H9 (cell line): ENCODE results near the gene CCBE1. TPM values are rescaled to one million over a fixed set of nuclear protein-coding genes. Genes with fewer than 3 reads are reported as not detected.

ENCODE experiments used
- DNase-seq: peaks from one replicate; pipeline ENCODE4 v3.0.0-alpha.2; 2017
- H2AFZ ChIP-seq: one replicate; pipeline ENCODE4 v1.6.1; 2013; ENCODE audit warnings: mild to moderate bottlenecking, low read length, control low read depth, moderate library complexity
- H2AK5ac ChIP-seq: 2 replicates; pipeline ENCODE4 v1.6.1; 2013; ENCODE audit warnings: low read length, control low read depth, mixed read lengths; ENCODE audit not compliant: insufficient read length
- H2BK120ac ChIP-seq: one replicate; pipeline ENCODE4 v1.6.1; 2013; ENCODE audit warnings: low read depth, mild to moderate bottlenecking, low read length, control low read depth, inconsistent platforms; ENCODE audit not compliant: poor library complexity, severe bottlenecking
- H2BK12ac ChIP-seq: 2 replicates; pipeline ENCODE4 v1.6.1; 2013; ENCODE audit warnings: low read length, control low read depth, mixed read lengths, low read depth; ENCODE audit not compliant: insufficient read length
- H2BK15ac ChIP-seq: 2 replicates; pipeline ENCODE4 v1.6.1; 2013; ENCODE audit warnings: low read depth, low read length, control low read depth
- H2BK20ac ChIP-seq: one replicate; pipeline ENCODE4 v1.6.1; 2013; ENCODE audit warnings: low read depth, mild to moderate bottlenecking, low read length, control low read depth, inconsistent platforms; ENCODE audit not compliant: poor library complexity, severe bottlenecking
- H2BK5ac ChIP-seq: 2 replicates; pipeline ENCODE4 v1.6.1; 2013; ENCODE audit warnings: low read length, control low read depth, mixed read lengths; ENCODE audit not compliant: insufficient read length
- H3K14ac ChIP-seq: 2 replicates; pipeline ENCODE4 v1.6.1; 2013; ENCODE audit warnings: low read length, control low read depth; ENCODE audit not compliant: insufficient read depth
- H3K18ac ChIP-seq: 2 replicates; pipeline ENCODE4 v1.6.1; 2013; ENCODE audit warnings: low read depth, mild to moderate bottlenecking, mixed read lengths, low read length, control low read depth; ENCODE audit not compliant: insufficient read length
- H3K23ac ChIP-seq: 2 replicates; pipeline ENCODE4 v1.6.1; 2013; ENCODE audit warnings: low read length, control low read depth, mixed read lengths, low read depth; ENCODE audit not compliant: insufficient read length
- H3K23me2 ChIP-seq: 2 replicates; pipeline ENCODE4 v1.6.1; 2013; ENCODE audit warnings: low read depth, mild to moderate bottlenecking, mixed read lengths, low read length, control low read depth; ENCODE audit not compliant: insufficient read length, poor library complexity, severe bottlenecking
- H3K27ac ChIP-seq: 2 replicates; pipeline ENCODE4 v1.5.1; 2013; ENCODE audit warnings: low read length, control low read depth, mixed read lengths, low read depth; ENCODE audit not compliant: insufficient read length
- H3K27me3 ChIP-seq: 2 replicates; pipeline ENCODE4 v1.6.1; 2013; ENCODE audit warnings: low read length, control low read depth, inconsistent platforms; ENCODE audit not compliant: insufficient read depth
- H3K4ac ChIP-seq: 2 replicates; pipeline ENCODE4 v1.6.1; 2013; ENCODE audit warnings: low read depth, mild to moderate bottlenecking, control low read depth, inconsistent platforms, low read length, moderate library complexity
- H3K4me1 ChIP-seq: 2 replicates; pipeline ENCODE4 v1.6.1; 2013; ENCODE audit warnings: low read length, control low read depth, inconsistent platforms; ENCODE audit not compliant: insufficient read depth
- H3K4me2 ChIP-seq: 2 replicates; pipeline ENCODE4 v1.6.1; 2013; ENCODE audit warnings: low read length, control low read depth, mixed read lengths; ENCODE audit not compliant: insufficient read length, insufficient read depth
- H3K56ac ChIP-seq: 2 replicates; pipeline ENCODE4 v1.6.1; 2013; ENCODE audit warnings: low read depth, mild to moderate bottlenecking, mixed read lengths, low read length, control low read depth; ENCODE audit not compliant: insufficient read length
- H3K79me1 ChIP-seq: 2 replicates; pipeline ENCODE4 v1.6.1; 2013; ENCODE audit warnings: low read depth, mild to moderate bottlenecking, moderate library complexity, low read length, control low read depth, inconsistent platforms; ENCODE audit not compliant: insufficient read depth, poor library complexity, severe bottlenecking
- H3K79me2 ChIP-seq: 2 replicates; pipeline ENCODE4 v1.6.1; 2013; ENCODE audit warnings: low read length, control low read depth, inconsistent platforms; ENCODE audit not compliant: insufficient read depth
- H3K9ac ChIP-seq: 2 replicates; pipeline ENCODE4 v1.6.1; 2013; ENCODE audit warnings: low read length, control low read depth, mixed read lengths; ENCODE audit not compliant: insufficient read length; ENCODE audit errors: extremely low read depth
- H3K9me3 ChIP-seq: one replicate; pipeline ENCODE4 v1.6.1; 2013; ENCODE audit warnings: low read depth, low read length, inconsistent platforms; ENCODE audit not compliant: control insufficient read depth
- H3T11ph ChIP-seq: one replicate; pipeline ENCODE4 v1.6.1; 2013; ENCODE audit warnings: mild to moderate bottlenecking, low read length, control low read depth, inconsistent platforms
- H4K20me1 ChIP-seq: one replicate; pipeline ENCODE4 v1.6.1; 2013; ENCODE audit not compliant: control insufficient read depth, insufficient read length, insufficient read depth
- H4K5ac ChIP-seq: 2 replicates; pipeline ENCODE4 v1.6.1; 2013; ENCODE audit warnings: low read depth, mild to moderate bottlenecking, mixed read lengths, low read length, control low read depth; ENCODE audit not compliant: insufficient read length
- H4K8ac ChIP-seq: replicated peaks from 2 replicates; pipeline ENCODE4 v1.6.1; 2013; ENCODE audit warnings: low read length, control low read depth, mixed read lengths, low read depth; ENCODE audit not compliant: insufficient read length
- H4K91ac ChIP-seq: 2 replicates; pipeline ENCODE4 v1.6.1; 2013; ENCODE audit warnings: low read depth, mild to moderate bottlenecking, moderate library complexity, mixed read lengths, low read length, control low read depth; ENCODE audit not compliant: insufficient read length
- H3K27ac Mint-ChIP-seq, 3 experiments: 2 replicates in 2 of 3; 3 replicates in 1 of 3; pipeline ENCODE4 v1.8.0; 2020 to 2021; ENCODE audit warnings: mixed read lengths in 3 of 3, mild to moderate bottlenecking in 1 of 3, moderate library complexity in 1 of 3
- H3K27me3 Mint-ChIP-seq: 2 replicates; pipeline ENCODE4 v1.8.0; 2021; ENCODE audit warnings: low read depth, mild to moderate bottlenecking, moderate library complexity, mixed read lengths
- H3K36me3 Mint-ChIP-seq, 3 experiments: 2 replicates in 2 of 3; 3 replicates in 1 of 3; pipeline ENCODE4 v1.8.0; 2020 to 2021; ENCODE audit warnings: low read depth in 3 of 3, mixed read lengths in 3 of 3; ENCODE audit not compliant: insufficient read depth in 1 of 3
- H3K4me1 Mint-ChIP-seq, 2 experiments: 2 replicates each; pipeline ENCODE4 v1.8.0; 2020; ENCODE audit warnings: mixed read lengths in 2 of 2
- H3K4me3 Mint-ChIP-seq, 2 experiments: 2 replicates in 1 of 2; 3 replicates in 1 of 2; pipeline ENCODE4 v1.8.0; 2020 to 2021; ENCODE audit warnings: mild to moderate bottlenecking in 2 of 2, mixed read lengths in 2 of 2, moderate library complexity in 1 of 2
- H3K9me3 Mint-ChIP-seq, 2 experiments: 2 replicates in 1 of 2; 3 replicates in 1 of 2; pipeline ENCODE4 v1.8.0; 2020; ENCODE audit warnings: mild to moderate bottlenecking in 2 of 2, mixed read lengths in 2 of 2, moderate library complexity in 1 of 2
- CTCF ChIP-seq: fragments of 200-600 bp; sonication (generic); conservative IDR thresholded peaks from 3 replicates; pipeline ENCODE4 v1.8.0; 2021; ENCODE audit warnings: antibody characterized with exemption, mild to moderate bottlenecking
- WGBS: extraction: QIAGEN DNeasy Blood & Tissue Kit; methylation state at CpG from one replicate; pipeline ENCODE4 v1.1.7; 2013; ENCODE audit warnings: missing lambda C conversion rate, low lambda C conversion rate, mixed read lengths; ENCODE audit not compliant: insufficient read length; ENCODE audit errors: extremely low coverage; 5-methylcytosine and 5-hydroxymethylcytosine counted together
- total RNA-seq: library from RNA; stranded (reverse); gene quantifications from 2 replicates; pipeline ENCODE4 v1.2.1, GENCODE V29; 2021

Gene CCBE1
- total RNA-seq, 1 experiment from 2014 or later, result 0.39 TPM

- Mint-ChIP-seq H3K36me3 (no peaks in the 10 kb centered on the region), H3K27me3 (no peaks in the 10 kb centered on the region; the same call in none of the 2 replicates)
- no peaks in the 10 kb centered on the region for H3K79me1 ChIP-seq
These were observed 40.8 kb downstream of the CCBE1 start for GRCh38 chr18:59656373-59656887.

More at GRCh38 chr18:59656373-59656887, 40.8 kb downstream of the CCBE1 start:
- H3K4me2 ChIP-seq, result no peak overlapping the region
- Mint-ChIP-seq H3K4me1 (peaks cover 4 to 9% of the 10 kb centered on the region in 2 experiments), H3K4me3 (no peak overlapping the region), H3K9me3 (no peaks in the 10 kb centered on the region), H3K27ac (no peak overlapping the region)
- H4K8ac ChIP-seq, result no peak overlapping the region
- no peak overlapping the region for H4K5ac ChIP-seq
- H2BK12ac ChIP-seq, result no peak overlapping the region
- H3K23me2 ChIP-seq, result no peaks in the 10 kb centered on the region
- H3T11ph ChIP-seq, result no peak overlapping the region
- DNase-seq, result no peak
- no peak overlapping the region for H2AFZ ChIP-seq
- no peak overlapping the region for H2AK5ac ChIP-seq
- H3K79me2 ChIP-seq, result no peaks in the 10 kb centered on the region
- no peaks in the 10 kb centered on the region for H4K20me1 ChIP-seq
- H3K9me3 ChIP-seq, result no peaks in the 10 kb centered on the region
- no peak overlapping the region for H2BK120ac ChIP-seq
- no peak overlapping the region for H3K9ac ChIP-seq
- no peak overlapping the region for H3K23ac ChIP-seq
- H4K91ac ChIP-seq, result no peak overlapping the region
- no peak overlapping the region for H3K14ac ChIP-seq
- H3K27me3 ChIP-seq, result no peaks in the 10 kb centered on the region
- no peak overlapping the region for H2BK15ac ChIP-seq
- H3K27ac ChIP-seq, result no peak overlapping the region
- no peak overlapping the region for H3K18ac ChIP-seq
- TF ChIP-seq CTCF, result no peak
- H2BK5ac ChIP-seq, result no peak overlapping the region
- H3K56ac ChIP-seq, result no peak overlapping the region
- WGBS, result no CpG with 5 or more reads among the region's 6 CpGs
- H3K4ac ChIP-seq, result no peak overlapping the region
- no peaks in the 10 kb centered on the region for H3K4me1 ChIP-seq
- H2BK20ac ChIP-seq, result no peak overlapping the region
